GM18873 (cell line): ENCODE results near the gene IFI30.
"Not testable (repeated sequence)": the region's sequence is repeated elsewhere in the genome, so short reads cannot be mapped to it uniquely, and the experiment has no call there.

Experiments
- ATAC-seq: cut with Tn5 transposase; IDR thresholded peaks from one replicate; pipeline ENCODE4 v1.9.1; 2021; ENCODE audit warnings: mild to moderate bottlenecking, moderate library complexity, moderate number of reproducible peaks; ENCODE audit not compliant: unreplicated experiment, low FRiP score

IFI30 gene

GRCh38 chr19:18197941-18198340 lies 24.3 kb downstream of the IFI30 start:
- no peak for ATAC-seq

- no peak for ATAC-seq
Measured at GRCh38 chr19:18198374-18198773, 24.8 kb downstream of the IFI30 start.

- no peak for ATAC-seq
Measured at GRCh38 chr19:18202397-18202777, 28.8 kb downstream of the IFI30 start.

- no peak for ATAC-seq
Measured at GRCh38 chr19:18202778-18203407, 29.3 kb downstream of the IFI30 start.

DNA sequence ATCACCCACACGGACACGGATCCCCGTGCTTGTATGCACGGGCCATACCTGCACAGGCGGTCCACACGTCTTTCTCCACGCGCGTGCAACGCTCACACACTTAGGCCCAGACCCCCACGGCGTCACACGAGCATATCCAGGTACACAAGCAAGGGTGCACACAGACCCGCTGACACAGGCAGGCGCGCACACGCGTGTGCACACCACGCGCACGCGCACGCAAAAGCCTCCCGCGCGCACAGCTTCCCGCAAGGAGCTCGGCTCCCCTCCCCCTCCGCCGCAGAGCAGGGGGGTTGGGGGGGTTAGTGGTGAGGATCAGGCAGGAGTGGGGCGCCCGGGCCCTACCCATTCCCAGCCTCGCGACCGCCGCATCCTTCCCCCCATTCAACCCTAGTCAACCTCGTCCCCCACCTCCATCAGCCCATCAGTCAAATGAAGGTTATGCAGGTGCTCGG lies 29.8 kb downstream of the IFI30 start:
- no peak for ATAC-seq

- ATAC-seq, result peak; percentile 90
Measured at GRCh38 chr19:18203863-18204393, 30.3 kb downstream of the IFI30 start, which contains the start of gene RAB3A. RAB3A (minus strand) TSS chr19:18204042; CDS start chr19:18202740, 1,302 bp downstream.

GRCh38 chr19:18204394-18205199 lies 31.0 kb downstream of the IFI30 start:
- ATAC-seq, result no peak

- no peak for ATAC-seq
Measured at GRCh38 chr19:18205200-18205892, 31.7 kb downstream of the IFI30 start.

- ATAC-seq, result no peak
Measured at GRCh38 chr19:18206018-18206417, 32.4 kb downstream of the IFI30 start.

DNA sequence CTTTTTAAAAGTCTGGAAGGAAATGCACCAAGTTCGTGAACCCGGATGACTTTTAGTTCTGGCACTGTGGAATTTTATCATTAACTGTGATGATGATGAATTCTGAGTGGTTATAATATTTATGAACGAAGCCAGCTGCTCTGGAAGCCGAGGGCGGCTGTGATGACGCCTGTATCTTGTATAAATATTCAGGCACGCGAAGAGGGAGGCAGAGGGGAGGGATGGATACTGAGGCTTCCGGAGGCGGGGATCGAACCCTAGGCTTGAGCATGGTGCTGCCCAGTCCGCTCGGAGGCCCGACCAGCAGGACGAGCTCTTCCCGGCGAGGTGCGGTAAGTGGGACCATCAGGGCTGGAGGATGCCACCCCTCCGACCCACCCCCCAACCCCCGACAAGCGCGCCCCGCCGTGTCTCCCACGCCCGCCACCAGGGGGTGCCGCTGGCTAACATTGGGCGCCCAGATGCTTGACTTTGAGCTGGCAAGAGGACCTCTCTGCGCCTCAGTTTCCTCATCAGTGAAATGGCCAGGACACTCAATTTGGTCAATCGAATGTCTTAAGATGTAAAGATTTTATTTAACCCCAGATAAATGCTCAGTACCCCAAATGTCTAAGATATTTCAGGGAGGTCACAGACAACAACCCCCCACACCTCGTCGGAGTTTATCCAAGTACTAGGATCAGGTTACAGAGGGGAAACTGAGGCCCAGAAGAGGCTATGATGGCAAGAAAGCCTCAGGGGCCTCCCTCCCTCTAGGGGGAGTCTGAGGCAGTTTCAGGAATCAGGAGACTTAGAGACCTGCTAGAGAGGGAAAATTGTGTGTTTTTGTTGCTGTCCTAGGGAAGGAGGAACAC lies 34.7 kb downstream of the IFI30 start:
- no peak for ATAC-seq

DNA sequence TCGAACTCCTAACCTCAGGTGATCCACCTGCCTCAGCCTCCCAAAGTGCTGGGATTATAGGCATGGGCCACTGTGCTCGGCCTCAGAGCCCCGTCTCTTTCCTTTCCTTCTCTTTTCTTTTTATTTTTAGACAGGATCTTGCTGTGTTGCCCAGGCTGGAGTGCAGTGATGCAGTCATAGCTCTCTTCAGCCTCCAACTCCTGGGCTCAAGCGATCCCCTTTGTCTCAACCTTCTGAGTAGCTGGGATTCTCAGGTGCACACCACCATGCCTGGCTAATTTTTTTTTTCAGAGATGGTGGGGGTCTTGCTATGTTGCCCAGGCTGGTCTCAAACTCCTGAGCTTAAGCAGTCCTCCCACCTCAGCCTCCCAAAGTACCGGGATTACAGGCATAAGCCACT lies 36.3 kb downstream of the IFI30 start:
- not testable (repeated sequence) for ATAC-seq

- no peak for ATAC-seq
Measured at GRCh38 chr19:18211683-18212082, 38.1 kb downstream of the IFI30 start.

DNA sequence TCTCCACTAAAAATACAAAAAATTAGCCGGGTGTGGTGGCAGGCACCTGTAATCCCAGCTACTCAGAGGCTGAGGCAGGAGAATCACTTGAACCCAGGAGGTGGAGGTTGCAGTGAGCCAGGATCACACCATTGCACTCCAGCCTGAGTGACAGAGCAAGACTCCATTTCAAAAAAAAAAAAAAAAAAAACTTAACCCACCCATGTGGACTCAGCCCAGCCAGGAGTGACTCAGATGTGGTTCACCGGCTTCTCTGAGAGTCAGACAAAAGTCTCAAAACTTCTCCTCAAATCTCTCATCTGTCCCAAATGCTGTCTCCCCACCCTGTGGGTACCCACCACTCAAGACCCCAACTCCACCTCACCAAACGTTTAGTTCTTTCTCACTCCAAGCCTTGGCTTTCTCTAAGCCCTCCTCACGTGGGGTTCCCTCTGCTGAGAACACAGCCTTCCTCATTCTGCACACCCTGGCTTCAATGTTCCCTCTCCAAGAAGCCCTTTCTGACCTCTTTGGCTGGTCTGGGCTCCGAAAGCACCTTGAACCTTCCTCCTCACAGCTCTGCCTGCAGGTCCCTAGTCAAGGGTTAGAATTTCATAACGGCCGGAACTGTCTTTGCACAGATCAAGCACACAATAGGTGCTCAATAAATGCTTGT lies 41.3 kb downstream of the IFI30 start:
- ATAC-seq, result no peak

DNA sequence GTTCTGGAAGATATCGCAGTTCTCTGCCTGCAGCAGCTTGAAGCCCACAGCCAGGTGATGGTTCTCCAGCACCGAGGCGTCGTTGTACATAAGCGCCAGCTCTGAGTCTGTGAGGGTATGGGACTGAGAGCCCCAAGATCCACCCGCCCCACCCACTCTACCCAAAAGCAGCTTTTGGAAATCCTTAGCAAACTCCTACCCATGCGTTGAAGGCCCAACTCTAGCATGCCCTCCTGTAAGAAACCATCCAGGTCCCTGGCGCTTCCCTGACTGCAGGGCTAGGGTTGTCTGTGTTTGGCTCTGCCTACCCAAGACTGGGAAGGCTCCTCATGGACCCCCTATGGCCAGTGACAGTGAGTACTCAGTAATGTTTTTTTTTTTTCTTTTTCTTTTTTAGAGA lies 43.2 kb downstream of the IFI30 start:
- ATAC-seq, result no peak

DNA sequence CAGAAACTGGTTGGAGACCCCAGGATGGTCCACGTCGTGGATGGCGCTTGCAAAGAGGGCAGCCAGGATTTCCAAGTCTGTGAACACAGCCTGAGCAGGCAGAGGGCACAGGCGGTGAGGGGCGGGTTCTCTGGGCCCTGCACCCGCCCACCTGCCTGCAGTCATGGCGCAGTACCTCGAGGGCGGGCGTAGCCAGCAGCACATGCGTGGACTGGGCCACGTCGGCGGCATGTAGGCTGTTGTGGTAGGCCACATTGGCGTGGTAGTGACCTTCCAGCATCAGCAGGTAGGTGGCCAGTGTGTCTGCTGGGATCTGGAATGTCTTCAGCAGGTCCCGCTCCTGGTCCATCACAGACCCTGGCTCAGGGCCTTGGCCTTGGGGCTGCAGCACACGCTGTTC lies 44.5 kb downstream of the IFI30 start:
- no peak for ATAC-seq

GRCh38 chr19:18218600-18218999 lies 45.0 kb downstream of the IFI30 start:
- ATAC-seq, result no peak

- no peak for ATAC-seq
Measured at GRCh38 chr19:18219911-18220631, 46.5 kb downstream of the IFI30 start.

GRCh38 chr19:18220632-18221275 lies 47.1 kb downstream of the IFI30 start:
- ATAC-seq, result no peak
